ENCODE measurements around the gene SPEN. TPM values are rescaled to one million over a fixed set of nuclear protein-coding genes. Genes with fewer than 3 reads are reported as not detected.

SPEN gene
- total RNA-seq, 1 experiment from 2014 or later = 58.3 TPM

DNA sequence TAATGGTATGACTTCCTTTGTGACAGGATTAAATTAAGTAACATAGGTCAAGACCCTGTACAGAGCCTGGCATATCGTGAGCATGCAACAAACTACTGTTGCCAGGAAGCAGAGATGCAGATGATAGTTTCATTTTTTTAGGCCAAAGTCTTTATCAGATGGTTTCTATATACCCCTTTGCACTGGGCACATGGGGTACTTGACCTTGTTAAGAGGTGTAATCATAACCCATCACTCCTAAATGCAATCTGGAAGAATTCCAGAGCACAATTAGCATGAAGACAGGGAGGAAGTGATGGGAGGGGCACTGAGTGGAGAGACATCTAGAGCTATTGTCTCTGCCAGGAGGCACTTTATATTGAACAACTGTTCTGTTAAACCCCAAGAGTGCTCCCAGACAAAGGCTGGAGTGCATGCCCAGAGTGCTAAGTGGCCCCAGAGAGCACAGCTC is 106.3 kb downstream of the SPEN start:
- ATAC-seq (no peak), DNase-seq (ENCODE audit: low read depth, low spot score) (no peak)
- CTCF ChIA-PET = no interaction called here
- Histone ChIP-seq H3K27me3 (ENCODE audit: control insufficient read depth, insufficient read depth, low read length) (no peaks in the 10 kb centered on the region), H3K9me3 (ENCODE audit: control insufficient read depth, insufficient read depth, low read depth, low read length) (no peaks in the 10 kb centered on the region), H3K4me3 (ENCODE audit: low read depth in 2 of 2, low read length in 2 of 2) (no peak overlapping the region), H3K4me1 (ENCODE audit: control insufficient read depth, insufficient read depth, low read length) (peaks cover 49% of the 10 kb centered on the region), H3K27ac (ENCODE audit: low read length) (peak overlapping the region; percentile 11; the same call in 1 of the 2 replicates), H3K36me3 (ENCODE audit: control insufficient read depth, insufficient read depth, low read length) (no peaks in the 10 kb centered on the region)
- BruUV-seq (replicated peaks) = no TSS peak
- in situ Hi-C loops (cut with HindIII; ENCODE audit: low pct_unique_long_range_greater_than_20kb, low sequenced_read_pairs) (no loop called here), intact Hi-C loops (cut with micrococcal nuclease; ENCODE audit: unreplicated experiment) (no loop called here)
- no peak for TF ChIP-seq SIN3A (IDR thresholded peaks at IDR 0.05; ENCODE audit: borderline replicate concordance, insufficient read depth, low read depth, low read length)
- TF ChIP-seq POLR2AphosphoS5 (IDR thresholded peaks at IDR 0.05; ENCODE audit: low read depth, low read length) = no peak
- TF ChIP-seq, protein P1, sequence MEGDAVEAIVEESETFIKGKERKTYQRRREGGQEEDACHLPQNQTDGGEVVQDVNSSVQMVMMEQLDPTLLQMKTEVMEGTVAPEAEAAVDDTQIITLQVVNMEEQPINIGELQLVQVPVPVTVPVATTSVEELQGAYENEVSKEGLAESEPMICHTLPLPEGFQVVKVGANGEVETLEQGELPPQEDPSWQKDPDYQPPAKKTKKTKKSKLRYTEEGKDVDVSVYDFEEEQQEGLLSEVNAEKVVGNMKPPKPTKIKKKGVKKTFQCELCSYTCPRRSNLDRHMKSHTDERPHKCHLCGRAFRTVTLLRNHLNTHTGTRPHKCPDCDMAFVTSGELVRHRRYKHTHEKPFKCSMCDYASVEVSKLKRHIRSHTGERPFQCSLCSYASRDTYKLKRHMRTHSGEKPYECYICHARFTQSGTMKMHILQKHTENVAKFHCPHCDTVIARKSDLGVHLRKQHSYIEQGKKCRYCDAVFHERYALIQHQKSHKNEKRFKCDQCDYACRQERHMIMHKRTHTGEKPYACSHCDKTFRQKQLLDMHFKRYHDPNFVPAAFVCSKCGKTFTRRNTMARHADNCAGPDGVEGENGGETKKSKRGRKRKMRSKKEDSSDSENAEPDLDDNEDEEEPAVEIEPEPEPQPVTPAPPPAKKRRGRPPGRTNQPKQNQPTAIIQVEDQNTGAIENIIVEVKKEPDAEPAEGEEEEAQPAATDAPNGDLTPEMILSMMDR (IDR thresholded peaks at IDR 0.05) = no peak
- TF ChIP-seq TCF7L2 (IDR thresholded peaks at IDR 0.05; ENCODE audit: low read depth, low read length) = no peak
- POLR2A ChIA-PET = interaction anchor here (0.6 kb wide), 2 partner anchors 136 to 166 kb away, joined by 4 to 9 read pairs; no protein-coding TSS in a partner anchor

DNA sequence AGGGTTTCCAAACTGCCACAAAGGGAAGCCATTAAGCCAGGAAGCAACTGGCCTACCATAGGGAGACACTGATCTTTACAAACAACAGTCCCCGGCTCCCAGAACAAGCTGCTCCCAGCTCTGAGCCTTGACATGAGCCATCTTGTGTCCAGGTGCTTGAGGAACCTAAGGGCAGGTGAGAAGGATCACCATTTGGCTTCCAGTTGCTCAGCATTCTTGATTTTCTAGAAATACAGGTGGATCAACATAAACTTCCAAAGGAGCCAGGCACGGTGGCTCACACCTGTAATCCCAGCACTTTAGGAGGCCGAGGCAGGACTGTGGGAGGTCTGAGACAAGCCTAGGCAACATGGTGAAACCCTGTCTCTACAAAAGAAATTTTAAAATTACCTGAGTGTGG is 106.8 kb downstream of the SPEN start:
- no peaks in the 10 kb centered on the region for H3K36me3 ChIP-seq (ENCODE audit: control insufficient read depth, insufficient read depth, low read length)
- DNase-seq (ENCODE audit: low read depth, low spot score) = no peak
- BruUV-seq (replicated peaks) = no TSS peak
- H3K9me3 ChIP-seq (ENCODE audit: control insufficient read depth, insufficient read depth, low read depth, low read length) = no peaks in the 10 kb centered on the region
- intact Hi-C loops (cut with micrococcal nuclease; ENCODE audit: unreplicated experiment) (no loop called here), in situ Hi-C loops (cut with HindIII; ENCODE audit: low pct_unique_long_range_greater_than_20kb, low sequenced_read_pairs) (no loop called here)
- H3K27ac ChIP-seq (ENCODE audit: low read length) = no peak overlapping the region
- H3K27me3 ChIP-seq (ENCODE audit: control insufficient read depth, insufficient read depth, low read length) = no peaks in the 10 kb centered on the region
- peaks cover 44% of the 10 kb centered on the region for H3K4me1 ChIP-seq (ENCODE audit: control insufficient read depth, insufficient read depth, low read length)
- no peak for ATAC-seq
- CTCF ChIA-PET = no interaction called here
- POLR2A ChIA-PET = no interaction called here
- TF ChIP-seq, protein P1 (IDR thresholded peaks at IDR 0.05) = no peak
- TF ChIP-seq TCF7L2 (IDR thresholded peaks at IDR 0.05; ENCODE audit: low read depth, low read length) (no peak), SIN3A (IDR thresholded peaks at IDR 0.05; ENCODE audit: borderline replicate concordance, insufficient read depth, low read depth, low read length) (no peak), POLR2AphosphoS5 (IDR thresholded peaks at IDR 0.05; ENCODE audit: low read depth, low read length) (no peak), REST (IDR thresholded peaks at IDR 0.05; ENCODE audit: insufficient read depth in 1 of 2, low read depth in 2 of 2, low read length in 1 of 2) (no peak)
- no peak overlapping the region for H3K4me3 ChIP-seq (ENCODE audit: low read depth in 2 of 2, low read length in 2 of 2)

Data from Panc1 (cell line).